Measurements from ENCODE around the gene COPS7A.
A peak's percentile ranks its signal among the peaks of the same experiment; 100 is the strongest.

Gene COPS7A

DNA sequence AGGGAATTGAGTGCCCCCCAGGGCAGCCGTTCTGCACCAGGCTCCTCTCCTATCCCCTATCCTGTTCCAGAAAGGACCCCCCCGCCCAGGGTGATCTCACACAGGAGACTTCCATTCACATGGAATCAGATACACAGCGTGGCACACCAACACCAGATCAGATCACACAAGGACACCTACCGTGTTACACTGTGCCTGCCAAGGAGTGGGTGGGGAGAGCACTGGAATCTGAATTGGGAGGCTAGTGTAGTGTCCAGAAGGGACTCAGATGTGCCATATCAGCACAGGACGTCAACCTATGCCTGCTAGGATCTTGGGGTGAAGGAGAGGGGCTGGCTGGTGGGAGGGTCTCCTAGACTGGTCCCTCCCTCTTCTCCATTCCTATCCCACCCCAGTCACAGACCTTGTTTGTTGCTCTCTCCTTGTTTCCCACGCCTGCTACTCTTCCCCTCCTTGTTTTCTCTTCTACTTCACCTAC is 44.6 kb downstream of the COPS7A start (continued):
- no peak for TF ChIP-seq ZNF211 (tag by site-specific recombination; IDR thresholded peaks at IDR 0.05; ENCODE audit: low read depth)
- TF ChIP-seq ZBTB1 (tag by site-specific recombination; IDR thresholded peaks at IDR 0.05) = no peak
- no peak for TF ChIP-seq ZNF133 (tag by site-specific recombination; IDR thresholded peaks at IDR 0.05)
- TF ChIP-seq ZSCAN30 (tag by site-specific recombination; IDR thresholded peaks at IDR 0.05) = no peak
- TF ChIP-seq, protein P1, sequence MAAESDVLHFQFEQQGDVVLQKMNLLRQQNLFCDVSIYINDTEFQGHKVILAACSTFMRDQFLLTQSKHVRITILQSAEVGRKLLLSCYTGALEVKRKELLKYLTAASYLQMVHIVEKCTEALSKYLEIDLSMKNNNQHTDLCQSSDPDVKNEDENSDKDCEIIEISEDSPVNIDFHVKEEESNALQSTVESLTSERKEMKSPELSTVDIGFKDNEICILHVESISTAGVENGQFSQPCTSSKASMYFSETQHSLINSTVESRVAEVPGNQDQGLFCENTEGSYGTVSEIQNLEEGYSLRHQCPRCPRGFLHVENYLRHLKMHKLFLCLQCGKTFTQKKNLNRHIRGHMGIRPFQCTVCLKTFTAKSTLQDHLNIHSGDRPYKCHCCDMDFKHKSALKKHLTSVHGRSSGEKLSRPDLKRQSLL (tag by site-specific recombination; IDR thresholded peaks at IDR 0.05) = no peak
- TF ChIP-seq GLI2 (tag by site-specific recombination; IDR thresholded peaks at IDR 0.05; ENCODE audit: borderline replicate concordance, low read depth) = no peak
- TF ChIP-seq CTCF (tag by site-specific recombination; IDR thresholded peaks at IDR 0.05) = no peak
- TF ChIP-seq ZNF610 (tag by site-specific recombination; IDR thresholded peaks at IDR 0.05; ENCODE audit: borderline replicate concordance) = no peak
- TF ChIP-seq TCF7L2 (IDR thresholded peaks at IDR 0.05; ENCODE audit: borderline replicate concordance, low read depth, low read length) = no peak
- no peak for TF ChIP-seq ZNF843 (tag by site-specific recombination; IDR thresholded peaks at IDR 0.05)
- peak; percentile 35; the same call in 1 of the 2 replicates for TF ChIP-seq ZNF629 (tag by site-specific recombination; IDR thresholded peaks at IDR 0.05)
- no peak for TF ChIP-seq ZNF555 (tag by site-specific recombination; conservative IDR thresholded peaks at IDR 0.05)
- no peak for TF ChIP-seq ZNF175 (tag by site-specific recombination; IDR thresholded peaks at IDR 0.05)
- TF ChIP-seq ZNF473 (tag by site-specific recombination; IDR thresholded peaks at IDR 0.05) = no peak
- no peak for TF ChIP-seq KLF17 (tag by site-specific recombination; IDR thresholded peaks at IDR 0.05)
- no peak for TF ChIP-seq ZNF302 (tag by site-specific recombination; IDR thresholded peaks at IDR 0.05; ENCODE audit: low read depth)
- no peak for TF ChIP-seq IKZF3 (tag by site-specific recombination; IDR thresholded peaks at IDR 0.05)
- peak; percentile 78 for TF ChIP-seq ZFHX2 (tag by site-specific recombination; conservative IDR thresholded peaks at IDR 0.05)
- no peak for TF ChIP-seq ZNF391 (tag by site-specific recombination; IDR thresholded peaks at IDR 0.05; ENCODE audit: borderline replicate concordance, low read depth)
- no peak for TF ChIP-seq ZNF140 (tag by site-specific recombination; IDR thresholded peaks at IDR 0.05)
- TF ChIP-seq ZNF404 (tag by site-specific recombination; IDR thresholded peaks at IDR 0.05) = no peak
- TF ChIP-seq MZF1 (tag by site-specific recombination; IDR thresholded peaks at IDR 0.05; ENCODE audit: borderline replicate concordance) = no peak
- TF ChIP-seq REPIN1 (tag by site-specific recombination; IDR thresholded peaks at IDR 0.05; ENCODE audit: low read depth) = no peak
- TF ChIP-seq, protein P2, sequence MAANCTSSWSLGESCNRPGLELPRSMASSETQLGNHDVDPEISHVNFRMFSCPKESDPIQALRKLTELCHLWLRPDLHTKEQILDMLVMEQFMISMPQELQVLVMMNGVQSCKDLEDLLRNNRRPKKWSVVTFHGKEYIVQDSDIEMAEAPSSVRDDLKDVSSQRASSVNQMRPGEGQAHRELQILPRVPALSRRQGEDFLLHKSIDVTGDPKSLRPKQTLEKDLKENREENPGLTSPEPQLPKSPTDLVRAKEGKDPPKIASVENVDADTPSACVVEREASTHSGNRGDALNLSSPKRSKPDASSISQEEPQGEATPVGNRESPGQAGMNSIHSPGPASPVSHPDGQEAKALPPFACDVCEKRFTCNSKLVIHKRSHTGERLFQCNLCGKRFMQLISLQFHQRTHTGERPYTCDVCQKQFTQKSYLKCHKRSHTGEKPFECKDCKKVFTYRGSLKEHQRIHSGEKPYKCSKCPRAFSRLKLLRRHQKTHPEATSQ (tag by site-specific recombination; IDR thresholded peaks at IDR 0.05) = no peak
- TF ChIP-seq ZNF792 (tag by site-specific recombination; IDR thresholded peaks at IDR 0.05) = no peak
- TF ChIP-seq ZNF223 (tag by site-specific recombination; IDR thresholded peaks at IDR 0.05) = no peak
- no peak for TF ChIP-seq ZBTB21 (tag by site-specific recombination; IDR thresholded peaks at IDR 0.05)
- TF ChIP-seq ZNF423 (tag by site-specific recombination; IDR thresholded peaks at IDR 0.05) = 0 out of 2 replicates have a peak, but pooled peaks have one; percentile 50
- TF ChIP-seq BCL11A (tag by site-specific recombination; IDR thresholded peaks at IDR 0.05; ENCODE audit: low read depth) = no peak
- TF ChIP-seq, protein P3, sequence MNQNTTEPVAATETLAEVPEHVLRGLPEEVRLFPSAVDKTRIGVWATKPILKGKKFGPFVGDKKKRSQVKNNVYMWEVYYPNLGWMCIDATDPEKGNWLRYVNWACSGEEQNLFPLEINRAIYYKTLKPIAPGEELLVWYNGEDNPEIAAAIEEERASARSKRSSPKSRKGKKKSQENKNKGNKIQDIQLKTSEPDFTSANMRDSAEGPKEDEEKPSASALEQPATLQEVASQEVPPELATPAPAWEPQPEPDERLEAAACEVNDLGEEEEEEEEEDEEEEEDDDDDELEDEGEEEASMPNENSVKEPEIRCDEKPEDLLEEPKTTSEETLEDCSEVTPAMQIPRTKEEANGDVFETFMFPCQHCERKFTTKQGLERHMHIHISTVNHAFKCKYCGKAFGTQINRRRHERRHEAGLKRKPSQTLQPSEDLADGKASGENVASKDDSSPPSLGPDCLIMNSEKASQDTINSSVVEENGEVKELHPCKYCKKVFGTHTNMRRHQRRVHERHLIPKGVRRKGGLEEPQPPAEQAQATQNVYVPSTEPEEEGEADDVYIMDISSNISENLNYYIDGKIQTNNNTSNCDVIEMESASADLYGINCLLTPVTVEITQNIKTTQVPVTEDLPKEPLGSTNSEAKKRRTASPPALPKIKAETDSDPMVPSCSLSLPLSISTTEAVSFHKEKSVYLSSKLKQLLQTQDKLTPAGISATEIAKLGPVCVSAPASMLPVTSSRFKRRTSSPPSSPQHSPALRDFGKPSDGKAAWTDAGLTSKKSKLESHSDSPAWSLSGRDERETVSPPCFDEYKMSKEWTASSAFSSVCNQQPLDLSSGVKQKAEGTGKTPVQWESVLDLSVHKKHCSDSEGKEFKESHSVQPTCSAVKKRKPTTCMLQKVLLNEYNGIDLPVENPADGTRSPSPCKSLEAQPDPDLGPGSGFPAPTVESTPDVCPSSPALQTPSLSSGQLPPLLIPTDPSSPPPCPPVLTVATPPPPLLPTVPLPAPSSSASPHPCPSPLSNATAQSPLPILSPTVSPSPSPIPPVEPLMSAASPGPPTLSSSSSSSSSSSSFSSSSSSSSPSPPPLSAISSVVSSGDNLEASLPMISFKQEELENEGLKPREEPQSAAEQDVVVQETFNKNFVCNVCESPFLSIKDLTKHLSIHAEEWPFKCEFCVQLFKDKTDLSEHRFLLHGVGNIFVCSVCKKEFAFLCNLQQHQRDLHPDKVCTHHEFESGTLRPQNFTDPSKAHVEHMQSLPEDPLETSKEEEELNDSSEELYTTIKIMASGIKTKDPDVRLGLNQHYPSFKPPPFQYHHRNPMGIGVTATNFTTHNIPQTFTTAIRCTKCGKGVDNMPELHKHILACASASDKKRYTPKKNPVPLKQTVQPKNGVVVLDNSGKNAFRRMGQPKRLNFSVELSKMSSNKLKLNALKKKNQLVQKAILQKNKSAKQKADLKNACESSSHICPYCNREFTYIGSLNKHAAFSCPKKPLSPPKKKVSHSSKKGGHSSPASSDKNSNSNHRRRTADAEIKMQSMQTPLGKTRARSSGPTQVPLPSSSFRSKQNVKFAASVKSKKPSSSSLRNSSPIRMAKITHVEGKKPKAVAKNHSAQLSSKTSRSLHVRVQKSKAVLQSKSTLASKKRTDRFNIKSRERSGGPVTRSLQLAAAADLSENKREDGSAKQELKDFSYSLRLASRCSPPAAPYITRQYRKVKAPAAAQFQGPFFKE (tag by site-specific recombination; IDR thresholded peaks at IDR 0.05; ENCODE audit: borderline replicate concordance) = no peak
